Upper lobe of left lung (tissue), 6 donors: Measurements from ENCODE around the gene ADAM19. TPM values are rescaled to one million over a fixed set of nuclear protein-coding genes. Genes with fewer than 3 reads are reported as not detected.

Experiments
- ATAC-seq, 2 donors: fragments of 200-7000 bp; cut with Tn5 transposase; one replicate each; pipeline ENCODE4 v1.9.1; 2022; ENCODE audit warnings: mild to moderate bottlenecking in 2 of 2, moderate library complexity in 2 of 2; ENCODE audit not compliant: low FRiP score in 2 of 2
- DNase-seq, 2 donors: peaks; one replicate each; pipeline ENCODE4 v3.0.0-alpha.2; 2019 to 2020
- H3K27ac ChIP-seq, 4 donors: fragments of 200-600 bp; sonication (generic); one replicate each; pipeline ENCODE4 v1.5.1; 2016 to 2019
- H3K27me3 ChIP-seq, 4 donors: fragments of 200-600 bp; sonication (generic); one replicate each; pipeline ENCODE4 v1.5.1; 2017 to 2019
- H3K36me3 ChIP-seq, 4 donors: fragments of 200-600 bp; sonication (generic); one replicate each; pipeline ENCODE4 v1.5.1; 2016 to 2019
- H3K4me1 ChIP-seq, 4 donors: fragments of 200-600 bp; sonication (generic); one replicate each; pipeline ENCODE4 v1.5.1; 2018 to 2019
- H3K4me3 ChIP-seq, 4 donors: fragments of 200-600 bp; sonication (generic); one replicate each; pipeline ENCODE4 v1.5.1; 2017 to 2019; ENCODE audit warnings: mild to moderate bottlenecking in 2 of 4, moderate library complexity in 1 of 4
- H3K9me3 ChIP-seq, 4 donors: fragments of 200-600 bp; sonication (generic); one replicate each; pipeline ENCODE4 v1.5.1; 2018 to 2019
- EP300 ChIP-seq, 4 donors: sonication (generic); formaldehyde crosslinking; IDR thresholded peaks; one replicate each; pipeline ENCODE4 v1.5.1; 2017; ENCODE audit warnings: antibody characterized with exemption in 4 of 4, control low read depth in 2 of 4
- POLR2A ChIP-seq, 4 donors: fragments of 450-650 bp; IDR thresholded peaks; one replicate each; pipeline ENCODE4 v1.5.1; 2016 to 2017; ENCODE audit warnings: antibody characterized with exemption in 4 of 4, mild to moderate bottlenecking in 2 of 4
- POLR2AphosphoS5 ChIP-seq, 2 donors: sonication (generic); formaldehyde crosslinking; IDR thresholded peaks; one replicate each; pipeline ENCODE4 v1.5.1; 2017; ENCODE audit warnings: antibody characterized with exemption in 2 of 2
- WGBS, 2 donors: methylation state at CpG; one replicate each; pipeline ENCODE4 v1.1.5; 2017 to 2018; 5-methylcytosine and 5-hydroxymethylcytosine counted together
- total RNA-seq, 6 donors: library from RNA; depleted of rRNA in 4 of 6; stranded (reverse); fragments of >200 nt in 4 of 6; gene quantifications; one replicate each; pipeline versions ENCODE4 v1.1.0 to v1.2.1, GENCODE V29; 2016 to 2021
- TF ChIP-seq, protein P1 (sequence below), 6 experiments: fragments of 450-650 bp in 4 of 6; fragments of 200-600 bp in 2 of 6; sonication (generic) in 2 of 6; IDR thresholded peaks; one replicate each; pipeline ENCODE4 v1.5.1; 2016 to 2019; ENCODE audit warnings: antibody characterized with exemption in 6 of 6
- donor health status: DM: no; HTN: no; CAD: no; lungs with moderate emphysema.
- donor health status: DM: no; HTN: yes; CAD: no; lungs with severe emphysema.

Gene ADAM19, protein sequence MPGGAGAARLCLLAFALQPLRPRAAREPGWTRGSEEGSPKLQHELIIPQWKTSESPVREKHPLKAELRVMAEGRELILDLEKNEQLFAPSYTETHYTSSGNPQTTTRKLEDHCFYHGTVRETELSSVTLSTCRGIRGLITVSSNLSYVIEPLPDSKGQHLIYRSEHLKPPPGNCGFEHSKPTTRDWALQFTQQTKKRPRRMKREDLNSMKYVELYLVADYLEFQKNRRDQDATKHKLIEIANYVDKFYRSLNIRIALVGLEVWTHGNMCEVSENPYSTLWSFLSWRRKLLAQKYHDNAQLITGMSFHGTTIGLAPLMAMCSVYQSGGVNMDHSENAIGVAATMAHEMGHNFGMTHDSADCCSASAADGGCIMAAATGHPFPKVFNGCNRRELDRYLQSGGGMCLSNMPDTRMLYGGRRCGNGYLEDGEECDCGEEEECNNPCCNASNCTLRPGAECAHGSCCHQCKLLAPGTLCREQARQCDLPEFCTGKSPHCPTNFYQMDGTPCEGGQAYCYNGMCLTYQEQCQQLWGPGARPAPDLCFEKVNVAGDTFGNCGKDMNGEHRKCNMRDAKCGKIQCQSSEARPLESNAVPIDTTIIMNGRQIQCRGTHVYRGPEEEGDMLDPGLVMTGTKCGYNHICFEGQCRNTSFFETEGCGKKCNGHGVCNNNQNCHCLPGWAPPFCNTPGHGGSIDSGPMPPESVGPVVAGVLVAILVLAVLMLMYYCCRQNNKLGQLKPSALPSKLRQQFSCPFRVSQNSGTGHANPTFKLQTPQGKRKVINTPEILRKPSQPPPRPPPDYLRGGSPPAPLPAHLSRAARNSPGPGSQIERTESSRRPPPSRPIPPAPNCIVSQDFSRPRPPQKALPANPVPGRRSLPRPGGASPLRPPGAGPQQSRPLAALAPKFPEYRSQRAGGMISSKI
- total RNA-seq: 10 to 100 TPM in 2 of 6 donors, 1 to 10 TPM in 4; 5.5 to 17.0 (median 7.1) TPM

DNA sequence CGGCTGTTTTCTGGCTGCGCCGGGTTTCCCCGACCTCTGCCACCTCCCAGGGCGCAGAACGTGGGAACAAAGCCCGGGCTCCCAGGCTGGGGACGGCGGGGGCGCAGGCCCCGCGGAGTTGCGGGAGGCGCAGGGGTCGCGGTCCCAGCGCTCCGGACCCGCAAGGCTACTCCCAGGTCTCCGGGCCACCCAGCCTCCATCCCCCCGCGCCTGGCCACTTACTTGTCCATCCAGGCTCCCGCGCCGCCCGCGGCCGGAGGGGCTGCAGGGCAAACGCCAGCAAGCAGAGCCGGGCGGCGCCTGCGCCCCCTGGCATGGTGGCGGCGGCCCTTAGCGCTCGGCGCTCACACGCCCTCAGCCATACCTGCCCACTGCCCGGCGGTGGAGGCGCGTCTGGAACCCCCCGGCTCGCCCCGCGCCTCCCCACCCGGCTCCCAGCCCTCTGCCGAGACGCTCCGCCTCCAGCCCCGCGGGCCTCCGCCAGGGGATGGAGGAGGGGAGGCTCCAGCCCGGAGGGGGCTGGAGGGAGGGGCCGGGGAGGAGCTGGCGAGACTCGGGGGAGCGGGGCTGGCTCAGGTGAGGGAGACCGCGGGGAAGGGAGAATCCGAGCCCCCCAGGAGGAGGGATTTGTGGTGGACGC is at the start of gene ADAM19:
Gene ADAM19, minus strand, starts transcription at position 395 of the 640 bp plus-strand sequence. Its CDS starts 79 bp downstream, at position 316.
- DNase-seq: peak in 1 of 2 donors; percentile 91
- no peaks in the 10 kb centered on the region for H3K9me3 ChIP-seq
- TF ChIP-seq EP300 (IDR thresholded peaks at IDR 0.05): no peak
- peak in 1 of 4 donors; percentile 62 for TF ChIP-seq POLR2A (IDR thresholded peaks at IDR 0.05)
- peak in 1 of 2 donors; percentile 44 for TF ChIP-seq POLR2AphosphoS5 (IDR thresholded peaks at IDR 0.05)
- TF ChIP-seq, protein P1, sequence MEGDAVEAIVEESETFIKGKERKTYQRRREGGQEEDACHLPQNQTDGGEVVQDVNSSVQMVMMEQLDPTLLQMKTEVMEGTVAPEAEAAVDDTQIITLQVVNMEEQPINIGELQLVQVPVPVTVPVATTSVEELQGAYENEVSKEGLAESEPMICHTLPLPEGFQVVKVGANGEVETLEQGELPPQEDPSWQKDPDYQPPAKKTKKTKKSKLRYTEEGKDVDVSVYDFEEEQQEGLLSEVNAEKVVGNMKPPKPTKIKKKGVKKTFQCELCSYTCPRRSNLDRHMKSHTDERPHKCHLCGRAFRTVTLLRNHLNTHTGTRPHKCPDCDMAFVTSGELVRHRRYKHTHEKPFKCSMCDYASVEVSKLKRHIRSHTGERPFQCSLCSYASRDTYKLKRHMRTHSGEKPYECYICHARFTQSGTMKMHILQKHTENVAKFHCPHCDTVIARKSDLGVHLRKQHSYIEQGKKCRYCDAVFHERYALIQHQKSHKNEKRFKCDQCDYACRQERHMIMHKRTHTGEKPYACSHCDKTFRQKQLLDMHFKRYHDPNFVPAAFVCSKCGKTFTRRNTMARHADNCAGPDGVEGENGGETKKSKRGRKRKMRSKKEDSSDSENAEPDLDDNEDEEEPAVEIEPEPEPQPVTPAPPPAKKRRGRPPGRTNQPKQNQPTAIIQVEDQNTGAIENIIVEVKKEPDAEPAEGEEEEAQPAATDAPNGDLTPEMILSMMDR (IDR thresholded peaks at IDR 0.05): peak in 4 of 6 experiments; percentile 14 to 30 (median 22)
- H3K4me3 ChIP-seq: peak within 1 kb of the TSS; percentile 65 to 91 (median 81)
- H3K36me3 ChIP-seq: no peaks in the 10 kb centered on the region
- WGBS, 2 donors: 2 to 3% methylated on average over 7 to 17 of the region's 63 CpGs
- H3K27me3 ChIP-seq: peaks cover 0 to 10% (median 3%) of the 10 kb centered on the region in 4 donors
- peak within 1 kb of the TSS; percentile 77 to 93 (median 86) for H3K27ac ChIP-seq
- ATAC-seq: peak; percentile 54 to 88
- peaks cover 16 to 41% (median 33%) of the 10 kb centered on the region in 4 donors for H3K4me1 ChIP-seq

DNA sequence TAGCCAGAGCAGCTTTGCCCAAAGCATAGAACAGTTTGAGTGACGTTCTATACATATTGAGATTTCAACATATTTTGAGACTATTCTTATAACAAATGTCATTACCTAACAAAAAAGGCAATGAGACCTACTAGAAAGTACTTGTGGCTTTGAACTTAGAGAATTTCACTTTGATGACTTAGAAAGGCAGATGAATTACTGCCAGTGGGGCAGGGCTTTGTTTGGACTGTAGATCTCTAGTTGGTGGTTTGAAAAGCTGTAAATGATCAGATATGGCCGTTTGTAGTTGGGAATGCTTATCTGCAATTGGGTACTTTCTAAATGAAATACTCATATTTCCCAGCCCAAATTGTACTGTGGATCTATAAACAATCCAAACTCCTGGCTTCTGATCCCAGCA is 48.6 kb upstream of the ADAM19 start:
- ATAC-seq: no peak
- H3K4me1 ChIP-seq: no peaks in the 10 kb centered on the region
- no peak for DNase-seq
- no peaks in the 10 kb centered on the region for H3K27me3 ChIP-seq
- no peaks in the 10 kb centered on the region for H3K9me3 ChIP-seq
- TF ChIP-seq EP300 (IDR thresholded peaks at IDR 0.05) (no peak), POLR2AphosphoS5 (IDR thresholded peaks at IDR 0.05) (no peak)
- TF ChIP-seq, protein P1 (IDR thresholded peaks at IDR 0.05): no peak
- 39 to 52% methylated on average over 2 of the region's 2 CpGs for WGBS, 2 donors
- H3K27ac ChIP-seq: no peak overlapping the region
- H3K36me3 ChIP-seq: no peaks in the 10 kb centered on the region
- no peak overlapping the region for H3K4me3 ChIP-seq

DNA sequence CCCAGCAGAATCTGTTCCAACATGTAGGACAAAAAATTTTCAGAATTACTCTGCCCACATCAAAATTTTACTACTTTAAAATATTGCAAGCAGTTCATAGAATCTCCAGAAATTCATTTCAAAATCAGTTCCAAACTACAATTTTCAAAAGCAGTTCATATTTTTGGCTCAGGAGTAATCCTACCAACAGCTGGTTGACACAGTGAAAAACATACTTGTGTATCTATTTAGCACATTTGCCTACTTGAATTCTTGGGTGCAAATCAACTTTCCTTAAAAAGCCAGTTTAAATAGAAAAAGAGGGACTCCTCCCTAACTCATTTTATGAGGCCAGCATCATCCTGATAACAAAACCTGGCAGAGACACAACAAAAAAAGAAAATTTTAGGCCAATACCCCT is 45.2 kb upstream of the ADAM19 start:
- Histone ChIP-seq H3K4me1 (no peaks in the 10 kb centered on the region), H3K27ac (no peak overlapping the region), H3K36me3 (no peaks in the 10 kb centered on the region), H3K27me3 (no peaks in the 10 kb centered on the region), H3K9me3 (no peaks in the 10 kb centered on the region), H3K4me3 (no peak overlapping the region)
- no peak for ATAC-seq
- DNase-seq: no peak
- TF ChIP-seq POLR2A (IDR thresholded peaks at IDR 0.05) (no peak), POLR2AphosphoS5 (IDR thresholded peaks at IDR 0.05) (no peak), EP300 (IDR thresholded peaks at IDR 0.05) (no peak)
- TF ChIP-seq, protein P1 (IDR thresholded peaks at IDR 0.05): no peak

DNA sequence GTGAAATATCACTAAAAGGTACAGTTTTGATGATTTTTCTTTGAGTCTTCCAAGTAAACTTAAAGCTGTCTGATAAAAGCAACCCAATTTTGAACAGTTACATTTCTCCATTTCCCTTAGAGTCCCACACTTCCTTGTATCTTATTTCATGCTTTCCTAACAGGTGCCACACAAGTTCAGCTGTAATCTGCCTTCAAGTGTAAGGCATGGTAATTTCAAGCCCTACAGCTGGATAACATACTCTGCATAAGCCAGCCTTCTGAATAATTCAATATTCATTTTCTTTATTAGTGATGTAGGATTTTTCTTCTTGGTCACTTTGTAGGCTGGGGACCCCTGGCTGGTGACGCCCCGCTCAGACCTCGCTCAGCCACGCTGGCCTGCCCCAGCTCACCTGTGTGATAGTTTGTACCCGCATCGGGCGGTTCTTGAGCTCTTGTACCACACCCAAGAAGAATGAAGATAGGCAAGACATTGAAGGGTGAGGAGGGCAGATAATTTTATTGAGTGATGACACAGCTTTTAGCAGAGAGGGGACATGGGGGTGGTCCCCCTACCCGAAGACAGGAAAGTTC is 42.7 kb upstream of the ADAM19 start:
- no peaks in the 10 kb centered on the region for H3K27me3 ChIP-seq
- no peak overlapping the region for H3K27ac ChIP-seq
- no peaks in the 10 kb centered on the region for H3K9me3 ChIP-seq
- H3K4me1 ChIP-seq: no peaks in the 10 kb centered on the region
- TF ChIP-seq POLR2AphosphoS5 (IDR thresholded peaks at IDR 0.05) (no peak), POLR2A (IDR thresholded peaks at IDR 0.05) (no peak), EP300 (IDR thresholded peaks at IDR 0.05) (no peak)
- TF ChIP-seq, protein P1 (IDR thresholded peaks at IDR 0.05): no peak
- no peak overlapping the region for H3K4me3 ChIP-seq
- H3K36me3 ChIP-seq: no peaks in the 10 kb centered on the region
- 97% methylated on average over 8 of the region's 8 CpGs for WGBS, 2 donors
- DNase-seq (peak in 1 of 2 donors; percentile 52), ATAC-seq (no peak)
